Prostate gland (tissue), 2 donors: ENCODE results near the gene SYMPK. TPM values are rescaled to one million over a fixed set of nuclear protein-coding genes. Genes with fewer than 3 reads are reported as not detected.

ENCODE experiments used
- DNase-seq: peaks from one replicate; pipeline ENCODE4 v3.0.0-alpha.2; 2019; ENCODE audit warnings: low spot score
- H3K27ac ChIP-seq, 2 donors: fragments of 200-600 bp; sonication (generic); 2 replicates each; pipeline ENCODE4 v1.5.1; 2017 to 2019
- H3K27me3 ChIP-seq: fragments of 200-600 bp; sonication (generic); replicated peaks from 2 replicates; pipeline ENCODE4 v1.5.1; 2019; ENCODE audit not compliant: insufficient read depth
- H3K36me3 ChIP-seq, 2 donors: fragments of 200-600 bp; sonication (generic); 1 replicate in 1 of 2; 2 replicates in 1 of 2; pipeline versions ENCODE4 v1.5.1 to v1.8.1; 2017 to 2019
- H3K4me1 ChIP-seq: fragments of 200-600 bp; sonication (generic); replicated peaks from 2 replicates; pipeline ENCODE4 v1.5.1; 2019
- H3K4me3 ChIP-seq, 2 donors: fragments of 200-600 bp; sonication (generic); 2 replicates each; pipeline ENCODE4 v1.5.1; 2017 to 2019
- H3K9me3 ChIP-seq: fragments of 200-600 bp; sonication (generic); 2 replicates; pipeline ENCODE4 v1.5.1; 2017
- CTCF ChIP-seq, 4 experiments: fragments of 200-600 bp in 2 of 4; fragments of 450-650 bp in 2 of 4; sonication (generic) in 2 of 4; IDR thresholded peaks; 1 replicate in 3 of 4; 2 replicates in 1 of 4; pipeline ENCODE4 v1.5.1; 2016 to 2019; ENCODE audit warnings: antibody characterized with exemption in 4 of 4, mild to moderate bottlenecking in 2 of 4, moderate library complexity in 2 of 4
- POLR2A ChIP-seq: fragments of 450-650 bp; IDR thresholded peaks from one replicate; pipeline ENCODE4 v1.6.1; 2016; ENCODE audit warnings: antibody characterized with exemption, mild to moderate bottlenecking
- POLR2AphosphoS5 ChIP-seq: sonication (generic); formaldehyde crosslinking; IDR thresholded peaks from one replicate; pipeline ENCODE4 v1.6.1; 2017; ENCODE audit warnings: antibody characterized with exemption
- WGBS: methylation state at CpG from one replicate; pipeline ENCODE4 v1.1.5; 2018; 5-methylcytosine and 5-hydroxymethylcytosine counted together
- intact Hi-C: fragments of 100-400 bp; cut with DNase I; formaldehyde crosslinking; loops from one replicate; pipeline ENCODE4 v1.14.2; 2022
- total RNA-seq, 2 donors: library from RNA; depleted of rRNA; stranded (reverse); fragments of >200 nt; gene quantifications; one replicate each; pipeline ENCODE4 v1.1.0, GENCODE V29; 2016

SYMPK gene
- total RNA-seq, 2 donors from 2014 or later: 76.4 to 104 TPM

- WGBS: 82% methylated on average over 9 of the region's 9 CpGs
- peaks cover 6% of the 10 kb centered on the region for H3K4me1 ChIP-seq
- DNase-seq: no peak
Observed at GRCh38 chr19:45774765-45775164, 88.2 kb downstream of the SYMPK start.

GRCh38 chr19:45773384-45773783 lies 89.6 kb downstream of the SYMPK start:
- intact Hi-C loops: no loop called here
- H3K9me3 ChIP-seq: no peaks in the 10 kb centered on the region
- H3K4me1 ChIP-seq: peaks cover 4% of the 10 kb centered on the region
- H3K27ac ChIP-seq: no peak overlapping the region
- no peak for DNase-seq
- TF ChIP-seq CTCF (IDR thresholded peaks at IDR 0.05): no peak
- no peak for TF ChIP-seq POLR2AphosphoS5
- no peak for TF ChIP-seq POLR2A
- peaks cover 0 to 15% of the 10 kb centered on the region in 2 donors for H3K36me3 ChIP-seq
- no peaks in the 10 kb centered on the region for H3K27me3 ChIP-seq
- 21% methylated on average over 2 of the region's 2 CpGs for WGBS
- H3K4me3 ChIP-seq: no peak overlapping the region

More at GRCh38 chr19:45774765-45775164, 88.2 kb downstream of the SYMPK start:
- H3K27me3 ChIP-seq: no peaks in the 10 kb centered on the region
- H3K4me3 ChIP-seq: no peak overlapping the region
- H3K27ac ChIP-seq: no peak overlapping the region
- intact Hi-C loops: no loop called here
- TF ChIP-seq POLR2A (no peak), POLR2AphosphoS5 (no peak), CTCF (IDR thresholded peaks at IDR 0.05) (no peak)
- peaks cover 0 to 17% of the 10 kb centered on the region in 2 donors for H3K36me3 ChIP-seq
- H3K9me3 ChIP-seq: no peaks in the 10 kb centered on the region

- Histone ChIP-seq H3K36me3 (peaks cover 0 to 10% of the 10 kb centered on the region in 2 donors), H3K9me3 (no peaks in the 10 kb centered on the region), H3K4me3 (no peak overlapping the region), H3K4me1 (peaks cover 4% of the 10 kb centered on the region), H3K27me3 (no peaks in the 10 kb centered on the region), H3K27ac (no peak overlapping the region)
- intact Hi-C loops: no loop called here
- DNase-seq: no peak
- TF ChIP-seq CTCF (IDR thresholded peaks at IDR 0.05) (no peak), POLR2AphosphoS5 (no peak), POLR2A (no peak)
- 85% methylated on average over 3 of the region's 3 CpGs for WGBS
Observed at GRCh38 chr19:45772912-45773311, 90.0 kb downstream of the SYMPK start.

- H3K27me3 ChIP-seq: no peaks in the 10 kb centered on the region
- TF ChIP-seq POLR2A: no peak
- H3K9me3 ChIP-seq: no peaks in the 10 kb centered on the region
- no peak for DNase-seq
- intact Hi-C loops: no loop called here
- peak overlapping the region in 1 of 2 donors; percentile 97 for H3K27ac ChIP-seq
- H3K4me3 ChIP-seq: no peak overlapping the region
- WGBS: 79% methylated on average over 14 of the region's 14 CpGs
- peaks cover 0 to 4% of the 10 kb centered on the region in 2 donors for H3K36me3 ChIP-seq
- H3K4me1 ChIP-seq: peaks cover 4% of the 10 kb centered on the region
Observed at GRCh38 chr19:45772130-45772840, 90.7 kb downstream of the SYMPK start.

- WGBS: 73% methylated on average over 41 of the region's 46 CpGs
- no peak for DNase-seq
- H3K36me3 ChIP-seq: no peaks in the 10 kb centered on the region
- no peaks in the 10 kb centered on the region for H3K9me3 ChIP-seq
- intact Hi-C loops: no loop called here
- H3K27me3 ChIP-seq: no peaks in the 10 kb centered on the region
- peak overlapping the region; percentile 79 to 83 for H3K4me3 ChIP-seq
- H3K4me1 ChIP-seq: peaks cover 7% of the 10 kb centered on the region
- TF ChIP-seq POLR2AphosphoS5 (no peak), CTCF (IDR thresholded peaks at IDR 0.05) (no peak), POLR2A (no peak)
- H3K27ac ChIP-seq: peak overlapping the region; percentile 97 to 99
Observed at GRCh38 chr19:45771311-45771933, 91.5 kb downstream of the SYMPK start.
